ENCODE data around the gene SHANK3. TPM values are rescaled to one million over a fixed set of nuclear protein-coding genes. Genes with fewer than 3 reads are reported as not detected.

Gene SHANK3
- total RNA-seq, 2 experiments from 2014 or later: 0.15 TPM; not detected in 1

DNA sequence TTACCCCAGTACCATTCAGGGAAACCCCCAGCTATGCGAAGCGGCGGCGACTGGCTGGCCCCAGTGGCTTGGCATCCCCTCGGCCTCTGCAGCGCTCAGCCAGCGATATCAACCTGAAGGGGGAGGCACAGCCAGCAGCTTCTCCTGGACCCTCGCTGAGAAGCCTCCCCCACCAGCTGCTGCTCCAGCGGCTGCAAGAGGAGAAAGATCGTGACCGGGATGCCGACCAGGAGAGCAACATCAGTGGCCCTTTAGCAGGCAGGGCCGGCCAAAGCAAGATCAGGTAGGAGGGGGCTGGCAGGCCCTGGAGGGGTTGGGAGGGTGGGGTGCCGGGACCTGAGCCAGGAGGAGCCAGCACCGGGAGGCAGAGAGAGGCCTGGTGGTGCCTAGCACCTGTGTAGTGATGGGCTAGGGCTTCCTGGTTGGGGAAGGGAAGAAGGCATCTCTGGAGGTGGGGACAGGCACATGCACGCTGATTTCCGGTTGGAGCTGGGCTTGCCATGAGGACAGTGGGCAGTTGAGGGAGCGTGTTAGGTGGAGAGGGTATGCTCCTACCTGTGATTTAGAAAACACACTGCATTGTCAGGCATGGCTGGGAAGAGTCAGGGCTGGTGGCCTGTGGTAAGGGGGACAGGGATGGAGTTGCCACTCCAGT, 22.3 kb downstream of the SHANK3 start:
- Histone ChIP-seq H3K4me2 (ENCODE audit: low read length) (no peak overlapping the region), H3K9me2 (ENCODE audit: insufficient read depth, low read length) (no peaks in the 10 kb centered on the region), H3K4me3 (ENCODE audit: low read depth, low read length, poor library complexity, severe bottlenecking) (no peak overlapping the region), H3K9me3 (ENCODE audit: low read length) (no peaks in the 10 kb centered on the region), H2AFZ (ENCODE audit: low read length) (no peak overlapping the region), H3K36me3 (ENCODE audit: insufficient read depth, low read length) (no peaks in the 10 kb centered on the region), H3K27ac (ENCODE audit: low read depth, low read length, poor library complexity, severe bottlenecking) (no peak overlapping the region), H3K79me2 (ENCODE audit: insufficient read depth, low read depth, low read length) (no peaks in the 10 kb centered on the region), H4K20me1 (ENCODE audit: insufficient read depth, low read length) (no peaks in the 10 kb centered on the region), H3K4me1 (ENCODE audit: insufficient read depth, low read length, poor library complexity, severe bottlenecking) (no peaks in the 10 kb centered on the region)
- no peak for DNase-seq (ENCODE audit: low spot score)
- no peak for TF ChIP-seq EZH2phosphoT487 (IDR thresholded peaks at IDR 0.05; ENCODE audit: borderline replicate concordance, low read depth, low read length)
- TF ChIP-seq, protein P1, sequence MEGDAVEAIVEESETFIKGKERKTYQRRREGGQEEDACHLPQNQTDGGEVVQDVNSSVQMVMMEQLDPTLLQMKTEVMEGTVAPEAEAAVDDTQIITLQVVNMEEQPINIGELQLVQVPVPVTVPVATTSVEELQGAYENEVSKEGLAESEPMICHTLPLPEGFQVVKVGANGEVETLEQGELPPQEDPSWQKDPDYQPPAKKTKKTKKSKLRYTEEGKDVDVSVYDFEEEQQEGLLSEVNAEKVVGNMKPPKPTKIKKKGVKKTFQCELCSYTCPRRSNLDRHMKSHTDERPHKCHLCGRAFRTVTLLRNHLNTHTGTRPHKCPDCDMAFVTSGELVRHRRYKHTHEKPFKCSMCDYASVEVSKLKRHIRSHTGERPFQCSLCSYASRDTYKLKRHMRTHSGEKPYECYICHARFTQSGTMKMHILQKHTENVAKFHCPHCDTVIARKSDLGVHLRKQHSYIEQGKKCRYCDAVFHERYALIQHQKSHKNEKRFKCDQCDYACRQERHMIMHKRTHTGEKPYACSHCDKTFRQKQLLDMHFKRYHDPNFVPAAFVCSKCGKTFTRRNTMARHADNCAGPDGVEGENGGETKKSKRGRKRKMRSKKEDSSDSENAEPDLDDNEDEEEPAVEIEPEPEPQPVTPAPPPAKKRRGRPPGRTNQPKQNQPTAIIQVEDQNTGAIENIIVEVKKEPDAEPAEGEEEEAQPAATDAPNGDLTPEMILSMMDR (conservative IDR thresholded peaks at IDR 0.05; ENCODE audit: low read length): no peak
- intact Hi-C loops (cut with micrococcal nuclease; ENCODE audit: unreplicated experiment): no loop called here
- POLR2A ChIA-PET: no interaction called here
- no TSS peak for BruUV-seq (replicated peaks)
- CTCF ChIA-PET (ENCODE audit: unreplicated experiment): interaction anchor here (1.1 kb wide), 1 partner anchor 74 kb away, joined by 4 read pairs; no protein-coding TSS in a partner anchor

DNA sequence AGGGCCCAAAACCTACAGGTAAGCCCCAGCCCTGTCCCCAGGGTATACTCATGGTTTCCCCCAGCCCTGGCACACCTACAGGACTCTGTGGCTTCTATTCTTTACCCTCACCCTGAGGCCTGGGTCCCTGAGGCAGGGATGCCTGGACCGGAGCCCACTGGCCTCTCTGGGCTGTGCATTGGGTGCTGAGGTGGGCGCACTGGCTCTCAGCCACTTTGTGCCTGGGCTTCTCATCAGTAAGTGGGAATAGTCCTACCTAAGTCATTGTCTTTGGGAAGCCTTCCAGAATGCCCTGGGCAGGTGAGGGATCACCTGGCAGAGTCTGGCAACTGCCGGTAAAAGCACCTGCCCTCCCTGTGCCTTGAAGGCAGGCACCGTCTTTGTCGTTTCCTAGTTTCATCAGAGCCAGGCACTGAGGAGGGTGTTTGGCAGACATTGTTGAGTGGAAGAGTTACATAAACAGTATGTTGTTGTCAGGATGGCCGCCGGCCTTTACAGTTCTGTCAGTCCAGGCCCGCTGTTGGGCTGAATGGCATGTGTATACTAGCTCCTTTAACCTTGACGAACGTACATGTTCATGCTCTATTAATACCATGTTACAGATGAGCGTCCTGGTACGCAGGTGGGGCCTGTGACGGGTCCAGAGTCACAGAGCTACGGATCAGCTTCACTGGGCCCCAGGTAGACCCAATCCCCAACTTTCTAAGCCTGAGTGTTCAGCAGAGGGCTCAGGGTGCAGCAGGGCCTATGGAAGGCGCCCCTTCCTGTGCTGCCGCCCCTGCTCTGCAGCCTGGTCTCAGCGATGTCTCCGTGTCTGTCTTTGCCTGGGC, 23.0 kb downstream of the SHANK3 start:
- H3K9me3 ChIP-seq (ENCODE audit: low read length): no peaks in the 10 kb centered on the region
- no peak overlapping the region for H2AFZ ChIP-seq (ENCODE audit: low read length)
- H3K4me3 ChIP-seq (ENCODE audit: low read depth, low read length, poor library complexity, severe bottlenecking): no peak overlapping the region
- no peak overlapping the region for H3K4me2 ChIP-seq (ENCODE audit: low read length)
- BruUV-seq (replicated peaks): no TSS peak
- ChIA-PET CTCF (ENCODE audit: unreplicated experiment) (no interaction called here), POLR2A (no interaction called here)
- no peaks in the 10 kb centered on the region for H3K4me1 ChIP-seq (ENCODE audit: insufficient read depth, low read length, poor library complexity, severe bottlenecking)
- H3K9me2 ChIP-seq (ENCODE audit: insufficient read depth, low read length): no peaks in the 10 kb centered on the region
- H3K27ac ChIP-seq (ENCODE audit: low read depth, low read length, poor library complexity, severe bottlenecking): no peak overlapping the region
- intact Hi-C loops (cut with micrococcal nuclease; ENCODE audit: unreplicated experiment): no loop called here
- no peaks in the 10 kb centered on the region for H4K20me1 ChIP-seq (ENCODE audit: insufficient read depth, low read length)
- no peaks in the 10 kb centered on the region for H3K79me2 ChIP-seq (ENCODE audit: insufficient read depth, low read depth, low read length)
- TF ChIP-seq, protein P1 (conservative IDR thresholded peaks at IDR 0.05; ENCODE audit: low read length): no peak
- TF ChIP-seq EZH2phosphoT487 (IDR thresholded peaks at IDR 0.05; ENCODE audit: borderline replicate concordance, low read depth, low read length): no peak
- no peak for DNase-seq (ENCODE audit: low spot score)
- H3K36me3 ChIP-seq (ENCODE audit: insufficient read depth, low read length): no peaks in the 10 kb centered on the region

All from OCI-LY7 (cell line).